Neural cell (in vitro differentiated cells): ENCODE measurements around the gene IL1R2. TPM values are rescaled to one million over a fixed set of nuclear protein-coding genes. Genes with fewer than 3 reads are reported as not detected.

Source experiments
- H2AFZ ChIP-seq: fragments of 200-600, 300-800 bp; sonication (generic), shearing (Covaris generic); 2 replicates; pipeline ENCODE4 v1.6.0; 2014; ENCODE audit warnings: low read depth, mild to moderate bottlenecking, antibody characterized with exemption, low read length, moderate library complexity
- H3F3A ChIP-seq: fragments of 200-600 bp; shearing (Covaris generic); 2 replicates; pipeline ENCODE4 v1.6.1; 2016; ENCODE audit warnings: mild to moderate bottlenecking, moderate library complexity, mixed read lengths, antibody characterized with exemption, low read length; ENCODE audit not compliant: insufficient read depth, poor library complexity, severe bottlenecking
- H3K27ac ChIP-seq: fragments of 200-600, 300-800 bp; sonication (generic), shearing (Covaris generic); 2 replicates; pipeline ENCODE4 v1.5.1; 2014; ENCODE audit warnings: mild to moderate bottlenecking, low read length, moderate library complexity
- H3K27me3 ChIP-seq: fragments of 300-800, 200-600 bp; sonication (generic), shearing (Covaris generic); 2 replicates; pipeline ENCODE4 v1.6.0; 2014; ENCODE audit warnings: mild to moderate bottlenecking, low read depth, low read length, moderate library complexity; ENCODE audit not compliant: insufficient read depth
- H3K36me3 ChIP-seq: fragments of 300-800, 200-600 bp; sonication (generic), shearing (Covaris generic); 2 replicates; pipeline ENCODE4 v1.5.1; 2014; ENCODE audit warnings: mild to moderate bottlenecking, antibody characterized with exemption, low read length, moderate library complexity; ENCODE audit not compliant: insufficient read depth
- H3K4me2 ChIP-seq: fragments of 300-800, 200-600 bp; sonication (generic), shearing (Covaris generic); 2 replicates; pipeline ENCODE4 v1.6.0; 2014; ENCODE audit warnings: mild to moderate bottlenecking, low read length
- H3K4me3 ChIP-seq: fragments of 300-800, 200-600 bp; sonication (generic), shearing (Covaris generic); 2 replicates; pipeline ENCODE4 v1.5.1; 2014; ENCODE audit warnings: mild to moderate bottlenecking, low read length, moderate library complexity
- H3K79me2 ChIP-seq: fragments of 200-600 bp; shearing (Covaris generic); replicated peaks from 2 replicates; pipeline ENCODE4 v1.6.0; 2014; ENCODE audit warnings: mild to moderate bottlenecking, low read length, moderate library complexity; ENCODE audit not compliant: insufficient read depth
- H3K9ac ChIP-seq: fragments of 300-800, 200-600 bp; sonication (generic), shearing (Covaris generic); 2 replicates; pipeline ENCODE4 v1.6.1; 2016; ENCODE audit warnings: mild to moderate bottlenecking, low read length, mixed read lengths
- H3K9me2 ChIP-seq: fragments of 200-600 bp; shearing (Covaris generic); 2 replicates; pipeline ENCODE4 v1.6.1; 2016; ENCODE audit warnings: mild to moderate bottlenecking, low read length, mixed read lengths; ENCODE audit not compliant: insufficient read depth
- H3K9me3 ChIP-seq: fragments of 200-600, 300-800 bp; sonication (generic), shearing (Covaris generic); 2 replicates; pipeline ENCODE4 v1.6.1; 2016; ENCODE audit warnings: mild to moderate bottlenecking, mixed run types, low read length, moderate library complexity, mixed read lengths
- H4K20me1 ChIP-seq: fragments of 200-600 bp; shearing (Covaris generic); 2 replicates; pipeline ENCODE4 v1.6.1; 2016; ENCODE audit warnings: mild to moderate bottlenecking, mixed run types; ENCODE audit not compliant: insufficient read depth
- EP300 ChIP-seq: fragments of 450-650 bp; conservative IDR thresholded peaks from 2 replicates; pipeline ENCODE4 v1.6.1; 2014; ENCODE audit warnings: antibody characterized with exemption, mild to moderate bottlenecking, moderate library complexity; ENCODE audit not compliant: poor library complexity, severe bottlenecking
- EZH2 ChIP-seq: fragments of 200-600, 300-800 bp; shearing (Covaris generic), sonication (generic); IDR thresholded peaks from 2 replicates; pipeline ENCODE4 v1.6.1; 2014; ENCODE audit warnings: antibody characterized with exemption, low read length, borderline replicate concordance, mild to moderate bottlenecking; ENCODE audit not compliant: insufficient read depth, poor library complexity, severe bottlenecking
- MXI1 ChIP-seq: fragments of 450-650 bp; conservative IDR thresholded peaks from 2 replicates; pipeline ENCODE4 v1.6.1; 2014; ENCODE audit warnings: antibody characterized with exemption, mild to moderate bottlenecking; ENCODE audit not compliant: poor library complexity, severe bottlenecking
- POLR2AphosphoS5 ChIP-seq: IDR thresholded peaks from 2 replicates; pipeline ENCODE4 v1.6.1; 2012
- RAD21 ChIP-seq: fragments of 450-650 bp; conservative IDR thresholded peaks from 2 replicates; pipeline ENCODE4 v1.6.1; 2014; ENCODE audit warnings: antibody characterized with exemption, mild to moderate bottlenecking, moderate library complexity
- SMC3 ChIP-seq: fragments of 450-650 bp; conservative IDR thresholded peaks from 2 replicates; pipeline ENCODE4 v1.6.1; 2014; ENCODE audit warnings: antibody characterized with exemption, mild to moderate bottlenecking, moderate library complexity; ENCODE audit not compliant: poor library complexity
- TAF1 ChIP-seq: IDR thresholded peaks from 2 replicates; pipeline ENCODE4 v1.6.1; 2012; ENCODE audit warnings: low read depth
- polyA plus RNA-seq: library from polyadenylated mRNA; depleted of rRNA; stranded (reverse); fragments of >200 nt; gene quantifications from 2 replicates; pipeline ENCODE4 v1.2.3, GENCODE V29; 2014
- TF ChIP-seq, protein P1 (sequence below): fragments of 450-650 bp; IDR thresholded peaks from 2 replicates; pipeline ENCODE4 v1.5.1; 2014; ENCODE audit warnings: antibody characterized with exemption, mild to moderate bottlenecking, moderate library complexity; ENCODE audit not compliant: poor library complexity, severe bottlenecking
- TF ChIP-seq, protein P2 (sequence below): IDR thresholded peaks from 2 replicates; pipeline ENCODE4 v1.6.1; 2012; ENCODE audit warnings: borderline replicate concordance

Gene IL1R2
- polyA plus RNA-seq, 1 donor from 2014 or later: not detected

DNA sequence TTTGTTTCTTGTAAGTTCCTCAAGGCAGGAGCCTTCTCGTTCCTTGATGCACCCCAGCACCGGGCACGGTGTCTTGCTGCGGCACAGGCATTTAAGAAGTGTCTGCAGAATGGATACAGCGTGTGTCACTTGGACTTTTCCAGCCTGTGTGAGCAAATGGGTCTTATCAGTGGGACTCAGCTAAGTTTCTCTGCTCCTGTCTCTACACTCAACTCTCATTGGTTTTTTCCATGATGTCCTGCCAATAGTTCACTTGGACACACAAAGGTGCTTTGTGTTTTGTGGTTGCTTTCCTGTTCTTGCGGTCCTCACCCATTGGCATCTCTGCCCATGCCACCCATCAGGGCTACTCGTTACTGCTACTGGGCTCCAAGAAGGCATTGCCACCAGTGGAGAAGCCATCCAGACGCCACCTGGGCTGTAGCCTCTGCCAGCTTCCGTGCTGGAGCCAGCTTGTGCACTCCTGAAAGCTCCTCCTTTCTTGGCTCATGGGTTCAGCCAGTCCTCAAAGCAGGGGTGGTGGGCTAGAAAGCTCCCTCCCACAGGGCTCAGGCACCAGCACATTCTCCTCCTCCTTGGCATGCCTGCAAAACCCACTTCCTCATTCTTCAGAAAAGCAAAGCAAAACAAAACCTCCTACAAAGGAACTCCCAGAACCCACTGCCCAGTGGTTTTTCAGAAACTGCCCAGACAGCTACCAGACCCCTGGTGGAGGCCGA lies 41.4 kb downstream of the IL1R2 start:
- Histone ChIP-seq H3K9ac (no peak overlapping the region), H2AFZ (no peak overlapping the region)

DNA sequence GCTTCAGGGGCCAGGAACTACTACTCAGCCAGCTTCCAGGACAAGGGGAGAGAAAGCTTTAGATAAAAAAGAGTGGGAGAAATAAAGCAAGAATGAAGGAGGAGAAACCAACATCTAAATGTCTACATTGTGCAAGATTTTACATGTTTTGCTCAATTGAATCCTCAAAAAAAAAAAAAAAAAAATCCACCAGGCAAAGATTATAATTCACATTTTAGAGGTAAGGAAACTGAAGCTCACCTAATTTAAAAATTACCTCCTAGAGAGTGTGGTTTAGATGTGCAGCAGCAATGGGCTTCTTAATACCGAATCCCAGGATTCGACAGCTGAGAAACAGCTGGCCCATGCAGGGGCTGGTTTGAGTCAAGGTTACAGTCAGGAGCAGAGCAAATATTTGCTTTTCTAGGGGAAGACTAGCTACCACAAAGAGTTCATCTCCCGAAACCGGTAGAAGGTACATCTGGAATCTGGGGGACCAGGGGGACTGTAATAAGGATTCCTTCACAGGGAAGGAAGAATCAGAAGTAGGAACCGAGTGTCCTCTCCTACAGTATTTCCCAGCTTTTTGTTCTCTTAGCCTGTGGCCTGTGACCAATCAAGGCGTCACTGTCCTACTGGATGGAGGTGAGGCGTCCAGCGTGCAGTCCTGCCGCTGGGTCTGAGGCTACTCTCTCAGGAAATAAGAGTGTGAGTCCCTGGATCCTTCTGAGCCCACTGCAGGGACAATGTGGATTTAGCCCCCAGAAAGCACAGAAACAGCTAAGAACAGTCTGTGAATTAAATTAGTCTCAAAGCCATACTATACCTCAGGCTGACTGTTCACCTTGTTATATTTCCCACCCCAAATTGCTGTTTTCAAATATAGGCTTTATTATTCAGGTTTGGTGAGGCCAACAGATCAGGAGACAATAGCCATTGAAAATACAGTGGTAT lies 42.3 kb downstream of the IL1R2 start:
- H3K9ac ChIP-seq: no peak overlapping the region

More for the DNA sequence above, 41.4 kb downstream of the IL1R2 start:
- H3F3A ChIP-seq: no peaks in the 10 kb centered on the region
- no peaks in the 10 kb centered on the region for H3K36me3 ChIP-seq
- H3K4me2 ChIP-seq: no peak overlapping the region
- H3K9me2 ChIP-seq: no peaks in the 10 kb centered on the region
- H3K4me3 ChIP-seq: no peak overlapping the region
- TF ChIP-seq MXI1: no peak
- no peak for TF ChIP-seq POLR2AphosphoS5
- TF ChIP-seq EP300: no peak
- TF ChIP-seq, protein P1, sequence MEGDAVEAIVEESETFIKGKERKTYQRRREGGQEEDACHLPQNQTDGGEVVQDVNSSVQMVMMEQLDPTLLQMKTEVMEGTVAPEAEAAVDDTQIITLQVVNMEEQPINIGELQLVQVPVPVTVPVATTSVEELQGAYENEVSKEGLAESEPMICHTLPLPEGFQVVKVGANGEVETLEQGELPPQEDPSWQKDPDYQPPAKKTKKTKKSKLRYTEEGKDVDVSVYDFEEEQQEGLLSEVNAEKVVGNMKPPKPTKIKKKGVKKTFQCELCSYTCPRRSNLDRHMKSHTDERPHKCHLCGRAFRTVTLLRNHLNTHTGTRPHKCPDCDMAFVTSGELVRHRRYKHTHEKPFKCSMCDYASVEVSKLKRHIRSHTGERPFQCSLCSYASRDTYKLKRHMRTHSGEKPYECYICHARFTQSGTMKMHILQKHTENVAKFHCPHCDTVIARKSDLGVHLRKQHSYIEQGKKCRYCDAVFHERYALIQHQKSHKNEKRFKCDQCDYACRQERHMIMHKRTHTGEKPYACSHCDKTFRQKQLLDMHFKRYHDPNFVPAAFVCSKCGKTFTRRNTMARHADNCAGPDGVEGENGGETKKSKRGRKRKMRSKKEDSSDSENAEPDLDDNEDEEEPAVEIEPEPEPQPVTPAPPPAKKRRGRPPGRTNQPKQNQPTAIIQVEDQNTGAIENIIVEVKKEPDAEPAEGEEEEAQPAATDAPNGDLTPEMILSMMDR: no peak
- no peak for TF ChIP-seq TAF1
- TF ChIP-seq SMC3: no peak
- no peak for TF ChIP-seq EZH2
- TF ChIP-seq, protein P2, sequence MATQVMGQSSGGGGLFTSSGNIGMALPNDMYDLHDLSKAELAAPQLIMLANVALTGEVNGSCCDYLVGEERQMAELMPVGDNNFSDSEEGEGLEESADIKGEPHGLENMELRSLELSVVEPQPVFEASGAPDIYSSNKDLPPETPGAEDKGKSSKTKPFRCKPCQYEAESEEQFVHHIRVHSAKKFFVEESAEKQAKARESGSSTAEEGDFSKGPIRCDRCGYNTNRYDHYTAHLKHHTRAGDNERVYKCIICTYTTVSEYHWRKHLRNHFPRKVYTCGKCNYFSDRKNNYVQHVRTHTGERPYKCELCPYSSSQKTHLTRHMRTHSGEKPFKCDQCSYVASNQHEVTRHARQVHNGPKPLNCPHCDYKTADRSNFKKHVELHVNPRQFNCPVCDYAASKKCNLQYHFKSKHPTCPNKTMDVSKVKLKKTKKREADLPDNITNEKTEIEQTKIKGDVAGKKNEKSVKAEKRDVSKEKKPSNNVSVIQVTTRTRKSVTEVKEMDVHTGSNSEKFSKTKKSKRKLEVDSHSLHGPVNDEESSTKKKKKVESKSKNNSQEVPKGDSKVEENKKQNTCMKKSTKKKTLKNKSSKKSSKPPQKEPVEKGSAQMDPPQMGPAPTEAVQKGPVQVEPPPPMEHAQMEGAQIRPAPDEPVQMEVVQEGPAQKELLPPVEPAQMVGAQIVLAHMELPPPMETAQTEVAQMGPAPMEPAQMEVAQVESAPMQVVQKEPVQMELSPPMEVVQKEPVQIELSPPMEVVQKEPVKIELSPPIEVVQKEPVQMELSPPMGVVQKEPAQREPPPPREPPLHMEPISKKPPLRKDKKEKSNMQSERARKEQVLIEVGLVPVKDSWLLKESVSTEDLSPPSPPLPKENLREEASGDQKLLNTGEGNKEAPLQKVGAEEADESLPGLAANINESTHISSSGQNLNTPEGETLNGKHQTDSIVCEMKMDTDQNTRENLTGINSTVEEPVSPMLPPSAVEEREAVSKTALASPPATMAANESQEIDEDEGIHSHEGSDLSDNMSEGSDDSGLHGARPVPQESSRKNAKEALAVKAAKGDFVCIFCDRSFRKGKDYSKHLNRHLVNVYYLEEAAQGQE: no peak
- TF ChIP-seq RAD21: no peak
- H3K27ac ChIP-seq: no peak overlapping the region
- H3K9me3 ChIP-seq: no peaks in the 10 kb centered on the region
- H4K20me1 ChIP-seq: no peaks in the 10 kb centered on the region
- no peaks in the 10 kb centered on the region for H3K79me2 ChIP-seq
- no peaks in the 10 kb centered on the region for H3K27me3 ChIP-seq

More for the DNA sequence above, 42.3 kb downstream of the IL1R2 start:
- no peak overlapping the region for H3K4me3 ChIP-seq
- H3K79me2 ChIP-seq: no peaks in the 10 kb centered on the region
- no peak for TF ChIP-seq TAF1
- TF ChIP-seq EP300: no peak
- TF ChIP-seq EZH2: no peak
- TF ChIP-seq, protein P1: no peak
- no peak for TF ChIP-seq RAD21
- TF ChIP-seq, protein P2: no peak
- no peak for TF ChIP-seq SMC3
- H3K36me3 ChIP-seq: no peaks in the 10 kb centered on the region
- H3K4me2 ChIP-seq: no peak overlapping the region
- no peaks in the 10 kb centered on the region for H3K27me3 ChIP-seq
- no peaks in the 10 kb centered on the region for H3K9me3 ChIP-seq
- H3K27ac ChIP-seq: no peak overlapping the region
- no peak overlapping the region for H2AFZ ChIP-seq
- H3K9me2 ChIP-seq: no peaks in the 10 kb centered on the region
- H3F3A ChIP-seq: no peaks in the 10 kb centered on the region
- no peaks in the 10 kb centered on the region for H4K20me1 ChIP-seq
